ENCODE results near the gene PLXND1. TPM values are rescaled to one million over a fixed set of nuclear protein-coding genes. Genes with fewer than 3 reads are reported as not detected.

Gene PLXND1
- total and polyA plus RNA-seq, 8 donors = 15.5 to 66.2 (median 28.5) TPM

DNA sequence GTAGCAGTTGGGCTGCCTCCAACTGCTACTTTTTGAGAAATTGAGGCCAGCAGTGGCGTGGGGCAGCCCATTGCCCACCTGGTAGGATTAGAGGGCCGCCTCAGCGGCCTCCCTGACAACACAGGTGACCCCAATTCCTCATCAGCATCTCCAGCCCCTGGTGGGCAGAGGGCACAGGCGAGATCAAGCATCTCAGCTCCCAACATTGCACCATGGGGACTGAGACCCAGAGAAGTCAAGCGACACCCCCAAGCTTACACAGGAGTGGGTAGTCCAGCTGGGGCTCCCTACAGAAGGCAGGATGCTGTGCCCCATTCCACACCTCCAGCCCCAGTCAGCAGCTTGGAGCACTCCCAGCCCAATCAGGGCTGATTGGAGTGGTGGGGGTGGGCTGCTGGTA, 63.7 kb downstream of the PLXND1 start:
- Histone ChIP-seq H3K4me3 (no peak overlapping the region), H3K9me3 (no peaks in the 10 kb centered on the region), H3K36me3 (no peaks in the 10 kb centered on the region), H3K4me1 (no peaks in the 10 kb centered on the region), H3K27me3 (no peaks in the 10 kb centered on the region), H3K27ac (no peak overlapping the region)
- DNase-seq = no peak
- TF ChIP-seq, protein P1, sequence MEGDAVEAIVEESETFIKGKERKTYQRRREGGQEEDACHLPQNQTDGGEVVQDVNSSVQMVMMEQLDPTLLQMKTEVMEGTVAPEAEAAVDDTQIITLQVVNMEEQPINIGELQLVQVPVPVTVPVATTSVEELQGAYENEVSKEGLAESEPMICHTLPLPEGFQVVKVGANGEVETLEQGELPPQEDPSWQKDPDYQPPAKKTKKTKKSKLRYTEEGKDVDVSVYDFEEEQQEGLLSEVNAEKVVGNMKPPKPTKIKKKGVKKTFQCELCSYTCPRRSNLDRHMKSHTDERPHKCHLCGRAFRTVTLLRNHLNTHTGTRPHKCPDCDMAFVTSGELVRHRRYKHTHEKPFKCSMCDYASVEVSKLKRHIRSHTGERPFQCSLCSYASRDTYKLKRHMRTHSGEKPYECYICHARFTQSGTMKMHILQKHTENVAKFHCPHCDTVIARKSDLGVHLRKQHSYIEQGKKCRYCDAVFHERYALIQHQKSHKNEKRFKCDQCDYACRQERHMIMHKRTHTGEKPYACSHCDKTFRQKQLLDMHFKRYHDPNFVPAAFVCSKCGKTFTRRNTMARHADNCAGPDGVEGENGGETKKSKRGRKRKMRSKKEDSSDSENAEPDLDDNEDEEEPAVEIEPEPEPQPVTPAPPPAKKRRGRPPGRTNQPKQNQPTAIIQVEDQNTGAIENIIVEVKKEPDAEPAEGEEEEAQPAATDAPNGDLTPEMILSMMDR (IDR thresholded peaks at IDR 0.05) = no peak
- no peak for FAIRE-seq
- 88 to 96% methylated on average over 5 of the region's 5 CpGs for WGBS, 2 donors
- ATAC-seq = no peak
- intact Hi-C loops (cut with DNase I) = no loop called here

DNA sequence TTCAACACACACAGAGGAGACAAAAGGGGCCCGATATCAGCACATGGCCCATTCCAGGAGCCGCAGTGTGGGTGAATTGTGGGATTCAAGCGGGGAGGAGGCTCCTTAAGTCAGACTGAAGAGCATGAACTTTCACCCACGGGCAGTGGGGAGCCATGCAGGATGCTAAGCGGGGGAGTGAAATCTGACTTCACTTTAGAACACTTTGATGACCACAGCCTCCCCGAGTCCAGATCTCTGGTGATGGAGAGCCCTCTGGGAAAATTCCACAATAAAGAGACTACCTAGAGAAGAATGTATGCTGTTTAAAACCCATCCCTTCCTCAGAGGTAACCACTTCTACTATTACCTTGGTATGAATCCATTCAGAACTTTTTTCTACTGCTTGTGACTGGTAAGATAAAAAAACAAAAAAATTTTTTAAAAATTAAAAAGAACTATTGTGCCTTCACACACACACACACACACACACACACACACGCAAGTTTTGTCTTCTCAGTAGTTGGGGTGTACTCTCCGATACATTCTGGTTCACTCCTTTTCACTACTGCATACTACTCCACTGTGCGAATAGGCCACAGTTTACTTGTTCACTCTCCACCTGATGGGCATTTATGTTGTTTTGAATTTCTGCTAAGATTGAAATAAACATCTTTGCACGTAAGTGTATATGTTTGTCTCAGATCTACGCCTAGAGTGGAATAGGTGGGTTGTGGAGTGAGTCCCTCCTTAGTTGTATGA, 65.5 kb downstream of the PLXND1 start:
- 86 to 93% methylated on average over 11 of the region's 11 CpGs for WGBS, 2 donors
- Histone ChIP-seq H3K9me3 (no peaks in the 10 kb centered on the region), H3K4me3 (no peak overlapping the region), H3K4me1 (no peaks in the 10 kb centered on the region), H3K27ac (no peak overlapping the region), H3K36me3 (no peaks in the 10 kb centered on the region), H3K27me3 (no peaks in the 10 kb centered on the region)
- TF ChIP-seq, protein P1 (IDR thresholded peaks at IDR 0.05) = no peak
- DNase-seq (no peak), FAIRE-seq (no peak), ATAC-seq (no peak)
- intact Hi-C loops (cut with DNase I) = no loop called here

DNA sequence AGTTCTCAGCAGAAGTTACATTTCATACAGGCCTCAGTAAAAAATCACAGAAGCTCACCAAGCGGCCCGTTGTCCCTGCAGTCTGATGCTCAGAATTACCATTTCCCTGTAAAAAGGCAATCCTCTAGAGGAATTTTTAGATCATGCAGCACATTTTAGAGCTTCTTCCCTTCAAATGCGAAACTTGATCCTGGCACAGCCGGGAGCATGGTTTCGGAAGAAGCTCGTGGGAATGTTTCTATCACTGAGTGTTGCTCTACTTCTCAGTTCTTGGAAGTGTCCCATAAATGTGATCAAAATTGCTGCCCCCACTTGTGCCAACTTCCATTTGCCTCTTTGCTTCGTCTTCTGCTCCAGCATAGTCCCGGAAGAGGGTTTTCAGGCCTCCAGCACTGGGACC, 67.3 kb downstream of the PLXND1 start:
- WGBS, 2 donors = 89 to 94% methylated on average over 8 of the region's 8 CpGs
- intact Hi-C loops (cut with DNase I) = no loop called here

DNA sequence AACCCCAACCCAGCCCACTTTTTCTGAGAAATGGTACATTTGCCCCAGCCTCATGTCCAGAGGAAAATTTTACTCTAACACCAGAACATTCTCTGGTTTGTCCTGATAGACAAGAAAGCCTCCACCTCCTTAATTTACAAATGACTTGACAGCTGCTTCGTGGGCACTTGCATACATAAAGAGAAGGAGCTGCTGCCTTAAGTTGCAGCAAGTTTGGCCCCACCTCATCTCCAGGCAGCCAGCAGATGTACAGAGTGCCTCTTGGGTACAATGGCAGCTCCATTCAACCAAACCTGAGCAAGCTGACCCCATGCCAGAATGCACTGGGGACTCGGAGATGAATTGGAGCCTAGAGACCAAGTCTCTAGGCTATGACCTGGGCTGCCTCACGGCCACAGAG, 69.7 kb downstream of the PLXND1 start:
- 87 to 95% methylated on average over 3 of the region's 3 CpGs for WGBS, 2 donors
- ATAC-seq (no peak), DNase-seq (no peak), FAIRE-seq (no peak)
- Histone ChIP-seq H3K27me3 (no peaks in the 10 kb centered on the region), H3K4me3 (no peak overlapping the region), H3K4me1 (no peaks in the 10 kb centered on the region), H3K27ac (no peak overlapping the region), H3K36me3 (no peaks in the 10 kb centered on the region), H3K9me3 (no peaks in the 10 kb centered on the region)
- intact Hi-C loops (cut with DNase I) = no loop called here
- TF ChIP-seq, protein P1 (IDR thresholded peaks at IDR 0.05) = no peak

More for the DNA sequence above, 67.3 kb downstream of the PLXND1 start:
- Histone ChIP-seq H3K4me3 (no peak overlapping the region), H3K4me1 (no peaks in the 10 kb centered on the region), H3K9me3 (no peaks in the 10 kb centered on the region), H3K27ac (no peak overlapping the region), H3K36me3 (no peaks in the 10 kb centered on the region), H3K27me3 (no peaks in the 10 kb centered on the region)
- TF ChIP-seq, protein P1 (IDR thresholded peaks at IDR 0.05) = no peak
- ATAC-seq (no peak), DNase-seq (no peak), FAIRE-seq (no peak)

DNA sequence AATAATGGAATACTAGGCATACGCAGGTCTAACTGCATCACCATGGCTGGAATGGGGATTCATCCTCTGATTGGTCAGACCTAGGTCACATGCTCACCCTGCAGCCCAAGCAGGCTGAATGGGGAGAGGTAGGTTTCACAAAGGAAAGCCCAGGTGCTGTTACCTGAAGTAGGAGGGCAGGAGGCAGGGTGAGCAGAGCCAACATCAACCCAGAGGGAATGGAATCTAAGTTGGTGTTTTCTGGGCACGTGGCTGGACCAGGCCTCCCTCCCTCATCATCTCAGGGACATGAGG, 70.2 kb downstream of the PLXND1 start:
- TF ChIP-seq, protein P1 (IDR thresholded peaks at IDR 0.05) = no peak
- FAIRE-seq = no peak

More for the DNA sequence above, 70.2 kb downstream of the PLXND1 start:
- Histone ChIP-seq H3K9me3 (no peaks in the 10 kb centered on the region), H3K36me3 (no peaks in the 10 kb centered on the region), H3K27me3 (no peaks in the 10 kb centered on the region), H3K27ac (no peak overlapping the region), H3K4me3 (no peak overlapping the region), H3K4me1 (no peaks in the 10 kb centered on the region)
- intact Hi-C loops (cut with DNase I) = no loop called here
- DNase-seq = no peak
- 70 to 86% methylated on average over 2 of the region's 2 CpGs for WGBS, 2 donors
- ATAC-seq = no peak

Measured in pancreas (tissue), 10 donors.